GM21825 (cell line): ENCODE data around the gene REST.
A peak's percentile ranks its signal among the peaks of the same experiment; 100 is the strongest.
"Not testable (repeated sequence)": the region's sequence is repeated elsewhere in the genome, so short reads cannot be mapped to it uniquely, and the experiment has no call there.

ENCODE experiments used
- ATAC-seq: cut with Tn5 transposase; IDR thresholded peaks from one replicate; pipeline ENCODE4 v1.9.1; 2021; ENCODE audit warnings: mild to moderate bottlenecking, moderate library complexity; ENCODE audit not compliant: unreplicated experiment

Gene REST

GRCh38 chr4:56908206-56909085 is 746 bp downstream of the REST start:
- ATAC-seq = peak; percentile 64

DNA sequence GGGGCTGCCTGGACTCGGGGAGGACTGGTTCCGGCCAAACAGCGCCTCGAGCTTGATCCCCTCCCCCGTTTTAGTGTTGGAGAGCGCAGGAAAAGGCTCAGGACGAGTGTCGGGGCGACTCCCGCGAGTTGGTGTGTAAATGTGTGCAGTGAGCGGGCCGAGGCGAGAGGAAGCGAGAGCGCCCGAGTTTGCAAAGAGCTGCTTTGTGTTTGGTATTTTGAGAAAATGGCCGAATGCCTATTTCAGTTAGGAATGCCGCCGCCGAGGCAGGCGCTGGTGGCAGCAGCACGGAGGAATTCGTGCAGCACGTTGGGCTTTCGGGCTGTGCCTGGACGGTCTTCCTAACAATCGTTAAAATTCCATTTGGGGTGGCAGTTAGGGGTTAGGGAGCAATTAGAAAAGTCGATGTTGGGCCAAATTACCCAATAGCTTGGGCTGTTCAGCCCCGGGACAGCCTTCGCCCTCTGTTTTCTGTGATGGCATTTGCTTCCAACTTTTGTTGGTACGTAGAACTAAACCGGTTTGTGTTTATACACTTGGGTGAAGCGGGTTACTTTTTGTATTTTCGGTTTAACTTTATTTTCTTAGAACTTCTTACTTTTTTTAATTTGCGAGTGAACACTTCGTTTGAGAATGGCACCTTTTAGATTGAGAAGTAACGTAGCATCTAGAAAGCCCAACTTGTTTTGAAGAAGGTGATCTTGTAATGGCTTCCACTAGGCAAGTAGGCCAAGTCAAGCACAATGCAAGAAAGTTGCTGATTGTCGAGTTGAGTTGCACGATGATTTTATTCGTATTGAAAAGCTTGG is 1.6 kb downstream of the REST start:
- ATAC-seq = peak; percentile 23

DNA sequence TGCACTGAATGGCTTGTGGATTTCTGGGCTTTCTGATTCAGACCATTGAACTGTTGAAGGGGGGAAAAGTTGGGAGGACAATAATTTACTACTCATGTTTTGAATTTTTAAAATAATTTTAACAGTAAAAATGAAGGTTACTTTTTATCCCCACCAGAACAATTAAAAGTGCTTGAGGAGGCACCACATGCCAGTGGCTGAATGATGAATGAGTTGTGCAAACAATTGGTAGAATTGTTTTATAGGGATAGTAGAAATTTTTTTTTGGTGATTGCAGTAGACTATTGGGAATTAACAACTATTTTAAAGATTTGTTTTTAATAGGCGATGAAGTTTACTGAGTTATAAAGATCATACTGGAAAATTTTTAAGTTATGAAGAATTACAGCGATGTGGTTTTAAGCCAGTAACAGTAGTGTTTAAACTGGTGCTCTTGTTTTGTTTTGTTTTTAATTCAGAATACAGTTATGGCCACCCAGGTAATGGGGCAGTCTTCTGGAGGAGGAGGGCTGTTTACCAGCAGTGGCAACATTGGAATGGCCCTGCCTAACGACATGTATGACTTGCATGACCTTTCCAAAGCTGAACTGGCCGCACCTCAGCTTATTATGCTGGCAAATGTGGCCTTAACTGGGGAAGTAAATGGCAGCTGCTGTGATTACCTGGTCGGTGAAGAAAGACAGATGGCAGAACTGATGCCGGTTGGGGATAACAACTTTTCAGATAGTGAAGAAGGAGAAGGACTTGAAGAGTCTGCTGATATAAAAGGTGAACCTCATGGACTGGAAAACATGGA is 2.7 kb downstream of the REST start:
- no peak for ATAC-seq

- no peak for ATAC-seq
These were observed 6.6 kb downstream of the REST start for GRCh38 chr4:56914336-56914735.

GRCh38 chr4:56914977-56915376 is 7.3 kb downstream of the REST start:
- ATAC-seq = not testable (repeated sequence)

DNA sequence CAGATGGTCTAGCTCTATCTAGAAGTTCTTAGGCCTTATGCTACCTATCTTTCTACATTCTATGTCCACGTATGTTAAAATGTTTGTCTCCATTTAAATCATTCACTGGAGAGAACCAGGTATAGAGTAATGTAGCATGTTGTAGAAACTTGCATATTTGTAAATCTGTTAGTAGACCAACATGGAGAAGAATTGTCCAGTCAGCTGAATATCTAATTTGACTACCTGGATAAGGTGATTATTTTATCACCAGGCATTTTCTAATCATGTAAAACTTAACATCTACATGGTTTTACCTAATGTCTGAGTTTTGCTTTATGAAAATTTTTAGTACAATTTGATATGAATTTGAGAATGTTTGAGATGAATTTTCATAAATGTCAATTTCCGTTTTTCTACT is 19.5 kb downstream of the REST start:
- ATAC-seq = no peak

DNA sequence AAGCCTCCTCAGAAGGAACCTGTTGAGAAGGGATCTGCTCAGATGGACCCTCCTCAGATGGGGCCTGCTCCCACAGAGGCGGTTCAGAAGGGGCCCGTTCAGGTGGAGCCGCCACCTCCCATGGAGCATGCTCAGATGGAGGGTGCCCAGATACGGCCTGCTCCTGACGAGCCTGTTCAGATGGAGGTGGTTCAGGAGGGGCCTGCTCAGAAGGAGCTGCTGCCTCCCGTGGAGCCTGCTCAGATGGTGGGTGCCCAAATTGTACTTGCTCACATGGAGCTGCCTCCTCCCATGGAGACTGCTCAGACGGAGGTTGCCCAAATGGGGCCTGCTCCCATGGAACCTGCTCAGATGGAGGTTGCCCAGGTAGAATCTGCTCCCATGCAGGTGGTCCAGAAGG is 22.9 kb downstream of the REST start:
- ATAC-seq = no peak

DNA sequence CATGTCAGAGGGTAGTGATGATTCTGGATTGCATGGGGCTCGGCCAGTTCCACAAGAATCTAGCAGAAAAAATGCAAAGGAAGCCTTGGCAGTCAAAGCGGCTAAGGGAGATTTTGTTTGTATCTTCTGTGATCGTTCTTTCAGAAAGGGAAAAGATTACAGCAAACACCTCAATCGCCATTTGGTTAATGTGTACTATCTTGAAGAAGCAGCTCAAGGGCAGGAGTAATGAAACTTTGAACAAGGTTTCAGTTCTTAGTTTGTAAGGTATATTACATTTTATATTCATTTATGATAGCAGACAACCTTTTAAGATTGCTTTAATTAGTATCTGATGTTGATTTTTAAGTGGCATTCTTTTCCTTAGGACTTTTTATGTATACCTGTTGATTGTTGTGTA is 24.2 kb downstream of the REST start:
- ATAC-seq = no peak

- ATAC-seq = no peak
These were observed 29.6 kb downstream of the REST start for GRCh38 chr4:56937262-56937661.

DNA sequence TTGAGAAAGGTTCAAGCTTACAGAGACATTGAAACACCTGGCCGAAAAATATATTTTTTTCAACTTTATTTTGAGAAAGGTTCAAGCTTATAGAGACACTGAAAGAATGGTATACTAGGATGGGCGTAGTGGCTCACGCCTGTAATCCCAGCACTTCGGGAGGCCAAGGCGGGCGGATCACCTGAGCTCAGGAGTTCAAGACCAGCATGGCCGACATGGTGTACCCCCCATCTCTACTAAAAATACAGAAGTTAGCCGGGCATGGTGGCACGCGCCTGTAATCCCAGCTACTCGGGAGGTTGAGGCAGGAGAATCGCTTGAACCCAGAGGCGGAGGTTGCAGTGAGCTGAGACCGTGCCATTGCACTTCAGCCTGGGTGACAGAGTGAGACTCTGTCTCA is 32.1 kb downstream of the REST start:
- ATAC-seq = not testable (repeated sequence)

DNA sequence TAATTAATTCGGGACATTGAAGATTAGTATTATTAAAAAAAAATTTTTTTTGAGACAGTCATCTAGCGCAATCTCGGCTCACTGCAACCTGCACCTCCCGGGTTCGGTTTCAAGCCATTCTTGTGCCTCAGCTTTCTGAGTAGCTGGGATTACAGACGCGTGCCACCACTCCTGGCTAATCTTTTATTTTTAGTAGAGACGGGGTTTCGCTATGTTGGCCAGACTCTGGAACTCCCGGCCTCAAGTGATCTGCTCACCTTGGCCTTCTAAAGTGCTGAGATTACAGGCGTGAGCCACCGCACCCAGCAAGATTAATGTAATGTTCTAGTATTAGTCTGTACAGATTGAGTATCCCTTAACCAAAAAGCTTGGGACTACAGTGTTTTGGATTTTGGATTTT is 32.7 kb downstream of the REST start:
- ATAC-seq = no peak

GRCh38 chr4:56940971-56941370 is 33.3 kb downstream of the REST start:
- no peak for ATAC-seq

- no peak for ATAC-seq
These were observed 33.7 kb downstream of the REST start for GRCh38 chr4:56941403-56941802.

- ATAC-seq = no peak
These were observed 46.2 kb downstream of the REST start for GRCh38 chr4:56953680-56954520.

GRCh38 chr4:56958111-56958517 is 50.4 kb downstream of the REST start:
- no peak for ATAC-seq

GRCh38 chr4:56959100-56959499 is 51.4 kb downstream of the REST start:
- no peak for ATAC-seq

DNA sequence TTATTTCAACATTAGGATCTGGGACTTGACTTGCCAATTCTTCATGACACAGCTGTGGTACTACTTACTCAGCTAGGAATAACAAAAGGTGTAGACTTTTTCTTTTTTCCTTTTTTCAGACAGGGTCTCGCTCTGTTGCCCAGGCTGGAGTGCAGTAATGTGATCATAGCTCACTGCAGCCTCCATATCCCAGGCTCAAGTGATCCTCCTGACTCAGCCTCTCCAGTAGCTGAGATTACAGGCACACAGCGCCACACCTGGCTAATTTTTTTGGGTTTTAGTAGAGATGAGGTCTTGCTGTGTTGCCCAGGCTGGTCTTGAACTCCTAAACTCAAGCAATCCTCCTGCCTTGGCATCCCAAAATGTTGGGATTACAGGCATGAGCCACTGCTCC is 53.4 kb downstream of the REST start:
- no peak for ATAC-seq

DNA sequence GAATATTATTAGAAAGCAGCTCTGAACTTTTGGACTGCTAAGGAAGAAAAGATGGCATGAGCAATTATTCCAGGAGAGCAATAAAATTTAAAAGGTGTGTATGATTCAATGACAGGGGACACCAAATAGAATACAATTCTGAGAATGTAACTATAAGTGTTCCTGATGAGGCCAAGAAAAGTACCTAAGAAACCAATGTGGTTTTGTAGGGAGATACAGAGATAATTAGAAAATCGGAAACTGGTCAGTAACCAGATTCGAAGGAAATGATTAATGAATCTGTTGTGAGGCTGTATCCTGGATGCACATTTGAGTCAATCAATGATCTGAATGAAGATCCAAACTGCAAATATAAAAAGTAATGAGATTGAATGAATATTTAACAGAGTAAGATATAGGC is 63.7 kb downstream of the REST start:
- ATAC-seq = no peak

GRCh38 chr4:56972389-56972788 is 64.7 kb downstream of the REST start:
- ATAC-seq = no peak

GRCh38 chr4:56972809-56973208 is 65.1 kb downstream of the REST start:
- no peak for ATAC-seq
